Activated CD8-positive, alpha-beta memory T cell treated with anti-CD3 and anti-CD28 coated beads for 36 hours (primary cell): ENCODE results near the gene CYP26B1. TPM values are rescaled to one million over a fixed set of nuclear protein-coding genes. Genes with fewer than 3 reads are reported as not detected.

Source experiments
- CTCF ChIA-PET: fragments of 350-600 bp; sonication (Branson Sonifier 250); formaldehyde crosslinking; loops from one replicate; lab custom pipeline; 2021; ENCODE audit warnings: antibody characterized with exemption; lab: Charles Lee
- POLR2A ChIA-PET: fragments of 350-600 bp; sonication (Branson Sonifier 250); formaldehyde crosslinking; loops from one replicate; lab custom pipeline; 2021; ENCODE audit warnings: antibody characterized with exemption; lab: Charles Lee
- total RNA-seq, 2 experiments: library from RNA; stranded (reverse); gene quantifications; one replicate each; pipeline ENCODE4 v1.2.3, GENCODE V29; 2021

The CYP26B1 gene
- total RNA-seq, 2 experiments from 2014 or later, result not detected

DNA sequence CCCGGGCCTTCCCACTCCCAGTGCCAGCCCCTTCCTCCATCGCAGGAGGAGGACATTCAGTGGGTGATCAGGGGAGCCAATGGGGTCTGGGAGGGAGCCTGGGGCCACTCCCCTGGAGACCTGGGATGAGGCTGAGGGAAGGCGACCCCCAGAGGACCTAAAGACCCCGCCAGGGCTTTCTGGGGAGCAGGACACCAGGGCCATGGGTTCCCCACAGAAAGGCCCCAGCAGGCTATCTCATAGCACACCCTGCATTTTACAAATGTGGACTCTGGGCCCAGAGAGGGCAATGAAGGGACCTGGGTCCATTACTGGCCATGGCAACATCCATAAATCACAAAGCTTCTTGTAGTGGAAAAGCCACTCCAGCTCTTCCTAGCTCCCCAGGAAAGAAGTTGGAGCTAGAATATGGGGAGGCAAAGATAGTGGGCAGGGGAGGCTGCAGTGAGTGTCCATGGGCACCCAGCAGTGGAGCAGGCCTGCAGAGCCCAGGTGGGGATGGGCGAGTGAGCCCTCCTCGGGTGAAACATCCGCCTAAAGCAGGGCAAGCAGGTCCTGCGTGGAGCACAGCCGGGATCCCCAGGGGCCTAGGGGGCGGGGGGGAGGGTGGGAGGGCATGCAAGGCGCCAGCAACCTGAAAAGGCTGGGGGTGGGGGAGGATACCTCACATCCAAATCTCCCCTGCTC is 13.8 kb downstream of the CYP26B1 start:
- CTCF ChIA-PET, result no interaction called here
- POLR2A ChIA-PET, result no interaction called here

GRCh38 chr2:72132981-72133720 is 14.5 kb downstream of the CYP26B1 start:
- ChIA-PET CTCF (no interaction called here), POLR2A (no interaction called here)

GRCh38 chr2:72131916-72132841 is 15.5 kb downstream of the CYP26B1 start:
- ChIA-PET POLR2A (no interaction called here), CTCF (no interaction called here)

DNA sequence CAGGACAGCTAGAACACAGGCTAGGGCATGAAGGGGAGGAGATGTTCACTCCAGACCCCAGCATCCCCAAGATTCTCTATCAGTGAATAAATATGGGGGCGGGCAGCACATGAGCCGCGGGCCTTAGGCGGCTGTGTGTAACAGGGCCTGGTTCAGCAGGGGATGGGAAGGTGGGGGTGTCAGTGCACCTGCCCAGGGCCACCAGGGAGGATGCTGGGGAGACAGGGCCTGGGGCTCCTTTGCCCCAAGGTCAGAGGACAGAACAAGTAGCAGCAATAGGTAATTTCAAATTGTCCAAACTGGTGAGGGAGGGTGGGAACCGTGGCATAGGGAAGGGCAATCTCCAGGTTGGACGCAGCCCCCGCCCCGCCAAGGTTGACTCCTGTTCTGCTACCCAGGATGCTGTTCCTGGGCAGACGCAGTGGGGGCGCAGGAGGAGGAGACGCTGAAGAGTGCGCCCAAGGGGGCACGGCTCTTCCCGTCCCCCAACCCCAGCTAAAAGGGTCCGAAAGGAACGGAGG is 16.2 kb downstream of the CYP26B1 start:
- ChIA-PET POLR2A (no interaction called here), CTCF (no interaction called here)

GRCh38 chr2:72130659-72131360 is 16.9 kb downstream of the CYP26B1 start:
- ChIA-PET CTCF (no interaction called here), POLR2A (no interaction called here)

DNA sequence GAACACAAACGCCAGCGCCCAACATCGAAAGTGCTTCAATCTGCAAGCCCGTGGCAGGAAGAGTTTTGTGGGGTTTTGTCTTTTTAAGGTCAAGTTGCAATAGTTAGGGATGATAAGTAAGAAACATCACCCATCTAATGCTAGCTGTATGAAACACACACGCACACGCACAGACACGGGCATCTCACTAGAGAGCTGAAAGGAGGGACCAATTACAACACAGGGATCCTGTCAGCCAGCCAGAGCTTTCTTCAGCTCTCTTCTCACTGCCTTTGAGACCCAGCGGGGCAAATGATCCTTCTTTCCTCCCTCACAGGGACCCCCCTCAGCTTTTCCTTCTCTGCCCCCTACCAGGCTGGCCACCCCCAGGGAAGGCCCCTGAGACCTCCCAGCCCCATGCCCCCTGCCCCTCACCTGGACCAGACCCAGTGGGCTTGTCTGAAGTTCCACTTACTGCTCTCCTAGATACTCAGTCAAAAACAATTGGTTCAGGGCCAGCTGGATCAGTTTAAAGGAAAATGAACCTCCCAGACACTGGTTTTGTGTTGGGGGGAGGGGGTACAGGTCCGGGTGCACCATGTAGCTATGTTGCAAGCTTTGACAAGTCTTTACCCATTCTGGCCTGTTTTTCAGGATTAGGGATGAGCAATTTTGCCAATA is 17.9 kb downstream of the CYP26B1 start:
- CTCF ChIA-PET, result no interaction called here
- POLR2A ChIA-PET, result no interaction called here

DNA sequence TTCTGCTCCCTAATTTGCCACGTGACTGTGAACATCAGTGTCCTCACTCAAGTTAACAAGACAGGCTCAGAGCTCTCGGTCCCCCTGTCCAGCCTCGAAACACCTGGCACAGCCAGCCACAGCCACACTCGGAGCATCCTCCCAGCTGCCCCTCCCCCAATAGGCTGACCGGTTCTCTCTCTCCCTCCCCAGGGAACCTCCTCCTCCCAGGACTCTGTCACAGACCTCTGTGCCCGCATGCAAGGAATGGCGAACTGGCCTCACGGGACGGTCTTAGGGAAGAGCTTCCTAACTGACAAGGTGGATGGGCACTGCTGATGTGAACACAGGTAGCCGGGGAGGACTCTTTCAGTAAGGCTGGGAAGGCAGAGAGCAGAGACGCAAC is 18.8 kb downstream of the CYP26B1 start:
- POLR2A ChIA-PET, result no interaction called here
- CTCF ChIA-PET, result no interaction called here

- POLR2A ChIA-PET, result no interaction called here
- CTCF ChIA-PET, result no interaction called here
Observed at GRCh38 chr2:72128059-72128842, 19.4 kb downstream of the CYP26B1 start.

GRCh38 chr2:72127401-72128058 is 20.1 kb downstream of the CYP26B1 start:
- POLR2A ChIA-PET, result no interaction called here
- CTCF ChIA-PET, result no interaction called here

DNA sequence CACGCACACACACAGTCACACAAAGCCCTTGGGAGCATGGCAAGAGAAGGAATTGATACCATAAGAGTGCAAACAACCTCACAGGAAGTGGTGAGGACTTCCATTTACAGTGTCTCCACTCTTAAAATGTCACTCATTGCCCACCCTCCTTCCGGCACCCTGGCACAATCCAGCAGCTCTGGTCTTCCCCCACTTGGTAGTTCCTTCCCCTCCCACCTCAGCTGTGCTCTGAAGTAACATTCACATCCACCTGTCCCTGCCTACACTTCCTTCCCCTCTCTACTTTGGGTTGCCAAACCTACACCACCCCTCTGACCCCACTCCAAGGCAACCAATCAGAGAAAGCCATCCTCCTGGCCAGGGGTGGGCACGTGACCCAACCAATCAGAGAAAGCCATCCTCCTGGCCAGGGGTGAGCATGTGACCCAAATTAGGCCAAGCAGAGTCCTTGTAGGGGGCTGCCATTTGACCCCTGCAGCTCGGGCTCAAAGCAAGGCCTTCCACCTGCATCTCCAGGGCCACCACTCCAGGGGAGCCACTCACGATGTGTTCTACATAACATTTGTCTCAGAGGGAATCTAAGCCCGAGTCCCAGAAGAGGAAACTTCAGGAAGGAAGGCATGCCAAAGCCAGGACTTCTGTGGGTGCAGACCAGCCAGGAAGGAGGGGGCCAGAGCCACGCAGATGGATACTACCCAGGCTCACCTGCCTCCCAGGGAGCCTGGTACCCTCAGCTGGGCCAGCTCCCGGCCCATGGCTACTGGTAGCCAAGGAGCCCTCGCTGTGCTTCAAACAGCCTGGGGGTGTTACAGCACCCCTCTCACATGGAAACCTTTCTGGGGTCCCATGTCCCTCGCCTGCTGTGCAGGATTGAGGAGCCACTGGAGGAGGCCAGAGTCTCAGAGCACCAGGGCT is 21.2 kb downstream of the CYP26B1 start:
- POLR2A ChIA-PET, result no interaction called here
- CTCF ChIA-PET, result no interaction called here

GRCh38 chr2:72124376-72124775 is 23.3 kb downstream of the CYP26B1 start:
- ChIA-PET POLR2A (no interaction called here), CTCF (no interaction called here)

DNA sequence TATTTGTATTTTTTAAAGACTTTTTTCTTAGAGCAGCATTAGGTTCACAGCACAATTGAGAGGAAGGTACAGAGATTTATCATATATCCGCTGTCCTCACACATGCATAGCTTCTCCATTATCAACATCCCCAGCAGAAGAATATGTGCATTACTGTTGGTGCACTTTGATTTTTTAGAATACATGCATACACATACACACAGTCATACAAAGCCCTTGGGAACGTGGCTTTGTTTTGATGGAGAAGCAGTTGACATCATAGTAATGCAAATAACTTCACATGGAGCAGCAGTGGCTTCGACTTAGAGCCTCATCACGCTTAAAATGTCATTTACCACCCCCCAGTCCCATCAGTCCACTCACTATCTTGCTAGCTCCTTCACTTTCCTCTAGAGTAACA is 26.5 kb downstream of the CYP26B1 start:
- CTCF ChIA-PET, result no interaction called here
- POLR2A ChIA-PET, result no interaction called here

DNA sequence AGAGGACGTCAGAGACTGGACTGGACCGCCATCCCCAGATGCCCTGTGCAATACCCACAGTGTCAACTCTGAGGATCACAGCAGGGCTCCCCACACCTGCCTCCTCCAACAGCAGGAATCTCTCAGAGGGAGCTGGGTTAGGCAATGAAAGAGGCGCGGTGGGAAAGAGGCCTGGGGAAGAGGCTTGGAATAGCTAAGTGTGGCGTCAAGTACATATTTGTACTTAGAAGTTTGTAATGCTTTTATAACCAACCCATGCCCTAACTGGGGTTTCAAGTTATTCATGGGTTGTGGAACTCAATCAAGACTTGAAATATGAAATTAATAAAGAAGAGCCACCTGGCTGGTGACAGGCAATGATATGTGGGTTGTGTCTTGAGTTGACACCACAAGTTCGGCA is 28.7 kb downstream of the CYP26B1 start:
- ChIA-PET POLR2A (no interaction called here), CTCF (no interaction called here)

DNA sequence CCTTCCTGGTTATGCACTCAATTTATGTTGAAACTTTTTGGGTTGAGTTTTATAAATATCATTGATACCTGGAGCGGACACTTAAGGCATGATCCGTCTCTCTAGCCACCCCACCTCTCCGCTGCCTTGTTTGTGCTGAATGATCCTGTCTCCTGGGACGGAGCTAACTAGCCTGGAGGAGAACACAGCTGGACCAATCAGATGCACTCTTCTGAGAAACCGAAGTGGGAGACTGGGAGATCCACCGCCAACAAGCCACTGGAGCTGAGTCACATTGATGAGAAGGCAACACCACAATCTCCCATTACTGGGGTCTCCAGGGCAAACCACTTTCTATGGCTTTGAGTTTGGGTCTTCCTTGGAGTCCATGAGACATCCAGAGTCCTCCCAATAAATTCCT is 29.3 kb downstream of the CYP26B1 start:
- ChIA-PET POLR2A (no interaction called here), CTCF (no interaction called here)

- POLR2A ChIA-PET, result no interaction called here
- CTCF ChIA-PET, result no interaction called here
Observed at GRCh38 chr2:72117718-72118117, 29.9 kb downstream of the CYP26B1 start.

DNA sequence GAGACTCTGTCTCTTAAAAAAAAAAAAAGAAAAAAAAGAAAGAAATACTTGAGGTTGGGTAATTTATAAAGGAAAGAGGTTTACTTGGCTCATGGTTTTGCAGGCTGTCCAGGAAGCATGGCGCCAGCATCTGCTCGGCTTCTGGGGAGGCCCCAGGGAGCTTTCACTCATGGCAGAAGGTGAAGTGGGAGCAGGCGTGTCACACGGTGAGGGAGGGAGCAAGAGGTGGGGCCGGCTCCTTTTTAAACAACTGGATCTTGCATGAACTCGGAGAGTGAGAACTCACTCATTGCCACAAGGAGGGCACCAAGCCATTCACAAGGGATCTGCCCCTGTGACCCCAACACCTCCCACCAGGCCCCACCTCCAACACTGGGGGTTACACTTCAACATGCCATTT is 30.6 kb downstream of the CYP26B1 start:
- ChIA-PET CTCF (no interaction called here), POLR2A (no interaction called here)

- ChIA-PET POLR2A (no interaction called here), CTCF (no interaction called here)
Observed at GRCh38 chr2:72116081-72116533, 31.6 kb downstream of the CYP26B1 start.
